H54 (cell line): Measurements from ENCODE around the gene AUTS2.

ENCODE experiments used
- DNase-seq: peaks from one replicate; pipeline ENCODE4 v3.0.0; 2011; ENCODE audit warnings: low spot score, mixed read lengths; ENCODE audit not compliant: insufficient read length
- FAIRE-seq: peaks from 3 replicates; lab custom pipeline; 2011; peaks lifted over from hg19 to GRCh38; lab: Jason Lieb, UNC
- POLR2A ChIP-seq: IDR thresholded peaks from 2 replicates; pipeline ENCODE4 v1.6.1; 2011; ENCODE audit warnings: low read depth, mild to moderate bottlenecking, low read length

Gene AUTS2

GRCh38 chr7:70574970-70575799 lies 976.9 kb downstream of the AUTS2 start:
- DNase-seq (peak; percentile 23), FAIRE-seq (no peak)
- TF ChIP-seq POLR2A = no peak

GRCh38 chr7:70577078-70577477 lies 978.8 kb downstream of the AUTS2 start:
- FAIRE-seq (no peak), DNase-seq (no peak)
- TF ChIP-seq POLR2A = no peak

- no peak for TF ChIP-seq POLR2A
- no peak for DNase-seq
- no peak for FAIRE-seq
These were observed 979.9 kb downstream of the AUTS2 start for GRCh38 chr7:70578131-70578530.

GRCh38 chr7:70579397-70580097 lies 981.3 kb downstream of the AUTS2 start:
- DNase-seq (no peak), FAIRE-seq (no peak)
- TF ChIP-seq POLR2A = no peak

- TF ChIP-seq POLR2A = no peak
- no peak for FAIRE-seq
- no peak for DNase-seq
These were observed 981.9 kb downstream of the AUTS2 start for GRCh38 chr7:70580161-70580560.

GRCh38 chr7:70582927-70583895 lies 984.9 kb downstream of the AUTS2 start:
- DNase-seq (no peak), FAIRE-seq (no peak)
- no peak for TF ChIP-seq POLR2A

- FAIRE-seq (no peak), DNase-seq (no peak)
- TF ChIP-seq POLR2A = no peak
These were observed 985.9 kb downstream of the AUTS2 start for GRCh38 chr7:70583965-70584883.

GRCh38 chr7:70585071-70585470 lies 986.8 kb downstream of the AUTS2 start:
- TF ChIP-seq POLR2A = no peak
- DNase-seq (no peak), FAIRE-seq (no peak)

- DNase-seq = no peak
- FAIRE-seq = no peak
These were observed 988.5 kb downstream of the AUTS2 start for GRCh38 chr7:70586822-70587221.

GRCh38 chr7:70587739-70588138 lies 989.5 kb downstream of the AUTS2 start:
- TF ChIP-seq POLR2A = no peak
- no peak for FAIRE-seq
- DNase-seq = no peak

More at GRCh38 chr7:70586822-70587221, 988.5 kb downstream of the AUTS2 start:
- TF ChIP-seq POLR2A = no peak

- no peak for TF ChIP-seq POLR2A
- FAIRE-seq (no peak), DNase-seq (no peak)
These were observed 990.1 kb downstream of the AUTS2 start for GRCh38 chr7:70588191-70588921.

GRCh38 chr7:70589010-70589409 lies 990.7 kb downstream of the AUTS2 start:
- no peak for DNase-seq
- TF ChIP-seq POLR2A = no peak
- no peak for FAIRE-seq
